HEK293 (cell line): ENCODE data around the gene ZCCHC3.

ENCODE experiments used
- BCL11A ChIP-seq: fragments of 450-650 bp; formaldehyde crosslinking; IDR thresholded peaks from 2 replicates; pipeline ENCODE4 v1.5.1; 2016; ENCODE audit warnings: low read depth, missing biosample characterization, missing genetic modification characterization
- KLF1 ChIP-seq: fragments of 450-650 bp; formaldehyde crosslinking; IDR thresholded peaks from 2 replicates; pipeline ENCODE4 v1.5.1; 2016; ENCODE audit warnings: missing biosample characterization, missing genetic modification characterization
- KLF17 ChIP-seq: fragments of 450-650 bp; formaldehyde crosslinking; IDR thresholded peaks from 2 replicates; pipeline ENCODE4 v1.5.1; 2016; ENCODE audit warnings: missing biosample characterization, missing genetic modification characterization
- KLF9 ChIP-seq: fragments of 450-650 bp; formaldehyde crosslinking; IDR thresholded peaks from 2 replicates; pipeline ENCODE4 v1.5.1; 2016; ENCODE audit warnings: missing biosample characterization, missing genetic modification characterization, low read depth
- WT1 ChIP-seq: fragments of 450-650 bp; formaldehyde crosslinking; IDR thresholded peaks from 2 replicates; pipeline ENCODE4 v1.5.1; 2016; ENCODE audit warnings: missing biosample characterization, missing genetic modification characterization
- ZBTB17 ChIP-seq: fragments of 450-650 bp; formaldehyde crosslinking; IDR thresholded peaks from 2 replicates; pipeline ENCODE4 v1.5.1; 2016; ENCODE audit warnings: missing biosample characterization, missing genetic modification characterization
- ZEB2 ChIP-seq: fragments of 450-650 bp; formaldehyde crosslinking; IDR thresholded peaks from 2 replicates; pipeline ENCODE4 v1.5.1; 2016; ENCODE audit warnings: missing biosample characterization, missing genetic modification characterization
- ZFHX2 ChIP-seq: fragments of 450-650 bp; formaldehyde crosslinking; conservative IDR thresholded peaks from 2 replicates; pipeline ENCODE4 v1.5.1; 2016; ENCODE audit warnings: missing biosample characterization, missing genetic modification characterization
- ZFP41 ChIP-seq: fragments of 450-650 bp; formaldehyde crosslinking; IDR thresholded peaks from 2 replicates; pipeline ENCODE4 v1.5.1; 2016; ENCODE audit warnings: missing biosample characterization, missing genetic modification characterization, borderline replicate concordance
- ZNF112 ChIP-seq: fragments of 450-650 bp; formaldehyde crosslinking; IDR thresholded peaks from 2 replicates; pipeline ENCODE4 v1.5.0; 2017; ENCODE audit warnings: missing biosample characterization, missing genetic modification characterization
- ZNF148 ChIP-seq: fragments of 450-650 bp; formaldehyde crosslinking; IDR thresholded peaks from 2 replicates; pipeline ENCODE4 v1.5.0; 2017; ENCODE audit warnings: missing biosample characterization, missing genetic modification characterization, borderline replicate concordance
- ZNF175 ChIP-seq: fragments of 450-650 bp; formaldehyde crosslinking; IDR thresholded peaks from 2 replicates; pipeline ENCODE4 v1.5.1; 2016; ENCODE audit warnings: missing biosample characterization, missing genetic modification characterization
- ZNF324 ChIP-seq: fragments of 450-650 bp; formaldehyde crosslinking; IDR thresholded peaks from 2 replicates; pipeline ENCODE4 v1.5.1; 2016; ENCODE audit warnings: missing biosample characterization, missing genetic modification characterization
- ZNF366 ChIP-seq: fragments of 450-650 bp; formaldehyde crosslinking; conservative IDR thresholded peaks from 2 replicates; pipeline ENCODE4 v1.5.1; 2016; ENCODE audit warnings: missing biosample characterization, missing genetic modification characterization
- ZNF473 ChIP-seq: fragments of 450-650 bp; formaldehyde crosslinking; IDR thresholded peaks from 2 replicates; pipeline ENCODE4 v1.5.1; 2017; ENCODE audit warnings: missing biosample characterization, missing genetic modification characterization
- ZNF501 ChIP-seq: fragments of 450-650 bp; formaldehyde crosslinking; IDR thresholded peaks from 2 replicates; pipeline ENCODE4 v1.5.1; 2016; ENCODE audit warnings: missing biosample characterization, missing genetic modification characterization
- ZNF514 ChIP-seq: fragments of 450-650 bp; formaldehyde crosslinking; IDR thresholded peaks from 2 replicates; pipeline ENCODE4 v1.5.1; 2016; ENCODE audit warnings: missing biosample characterization, missing genetic modification characterization
- ZNF555 ChIP-seq: fragments of 450-650 bp; formaldehyde crosslinking; conservative IDR thresholded peaks from 2 replicates; pipeline ENCODE4 v1.5.1; 2017; ENCODE audit warnings: missing biosample characterization, mild to moderate bottlenecking, missing genetic modification characterization, inconsistent platforms
- ZNF571 ChIP-seq: fragments of 450-650 bp; formaldehyde crosslinking; IDR thresholded peaks from 2 replicates; pipeline ENCODE4 v1.5.0; 2017; ENCODE audit warnings: missing biosample characterization, missing genetic modification characterization
- ZNF707 ChIP-seq: fragments of 450-650 bp; formaldehyde crosslinking; IDR thresholded peaks from 2 replicates; pipeline ENCODE4 v1.5.1; 2016; ENCODE audit warnings: missing biosample characterization, missing genetic modification characterization
- ZNF777 ChIP-seq: fragments of 450-650 bp; formaldehyde crosslinking; IDR thresholded peaks from 2 replicates; pipeline ENCODE4 v1.5.1; 2017; ENCODE audit warnings: missing biosample characterization, missing genetic modification characterization, borderline replicate concordance
- TF ChIP-seq, protein P1 (sequence below): fragments of 450-650 bp; formaldehyde crosslinking; IDR thresholded peaks from 2 replicates; pipeline ENCODE4 v1.5.1; 2016; ENCODE audit warnings: missing biosample characterization, missing genetic modification characterization
- TF ChIP-seq, protein P2 (sequence below): fragments of 450-650 bp; formaldehyde crosslinking; IDR thresholded peaks from 2 replicates; pipeline ENCODE4 v1.5.1; 2017; ENCODE audit warnings: missing biosample characterization, missing genetic modification characterization
- TF ChIP-seq, protein P3 (sequence below): fragments of 450-650 bp; formaldehyde crosslinking; optimal IDR thresholded peaks from 2 replicates; pipeline ENCODE3; 2016; ENCODE audit warnings: missing biosample characterization, mild to moderate bottlenecking, missing genetic modification characterization
- TF ChIP-seq, protein P4 (sequence below): fragments of 450-650 bp; IDR thresholded peaks from 2 replicates; pipeline ENCODE4 v1.5.1; 2018; ENCODE audit warnings: missing biosample characterization, missing genetic modification characterization
- TF ChIP-seq, protein P5 (sequence below): fragments of 450-650 bp; formaldehyde crosslinking; IDR thresholded peaks from 2 replicates; pipeline ENCODE4 v1.5.1; 2016; ENCODE audit warnings: missing biosample characterization, missing genetic modification characterization
- TF ChIP-seq, protein P6 (sequence below): fragments of 450-650 bp; formaldehyde crosslinking; IDR thresholded peaks from 2 replicates; pipeline ENCODE4 v1.5.1; 2017; ENCODE audit warnings: missing biosample characterization, missing genetic modification characterization

Gene ZCCHC3

GRCh38 chr20:325889-326644, 28.7 kb downstream of the ZCCHC3 start (continued):
- TF ChIP-seq, protein P1, sequence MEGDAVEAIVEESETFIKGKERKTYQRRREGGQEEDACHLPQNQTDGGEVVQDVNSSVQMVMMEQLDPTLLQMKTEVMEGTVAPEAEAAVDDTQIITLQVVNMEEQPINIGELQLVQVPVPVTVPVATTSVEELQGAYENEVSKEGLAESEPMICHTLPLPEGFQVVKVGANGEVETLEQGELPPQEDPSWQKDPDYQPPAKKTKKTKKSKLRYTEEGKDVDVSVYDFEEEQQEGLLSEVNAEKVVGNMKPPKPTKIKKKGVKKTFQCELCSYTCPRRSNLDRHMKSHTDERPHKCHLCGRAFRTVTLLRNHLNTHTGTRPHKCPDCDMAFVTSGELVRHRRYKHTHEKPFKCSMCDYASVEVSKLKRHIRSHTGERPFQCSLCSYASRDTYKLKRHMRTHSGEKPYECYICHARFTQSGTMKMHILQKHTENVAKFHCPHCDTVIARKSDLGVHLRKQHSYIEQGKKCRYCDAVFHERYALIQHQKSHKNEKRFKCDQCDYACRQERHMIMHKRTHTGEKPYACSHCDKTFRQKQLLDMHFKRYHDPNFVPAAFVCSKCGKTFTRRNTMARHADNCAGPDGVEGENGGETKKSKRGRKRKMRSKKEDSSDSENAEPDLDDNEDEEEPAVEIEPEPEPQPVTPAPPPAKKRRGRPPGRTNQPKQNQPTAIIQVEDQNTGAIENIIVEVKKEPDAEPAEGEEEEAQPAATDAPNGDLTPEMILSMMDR = peak; percentile 35; the same call in 1 of the 2 replicates
- no peak; the same call in none of the 2 replicates for TF ChIP-seq ZEB2 (tag by site-specific recombination)
- TF ChIP-seq ZNF571 (tag by site-specific recombination) = no peak
- TF ChIP-seq ZNF514 = no peak
- no peak for TF ChIP-seq KLF1
- TF ChIP-seq, protein P2, sequence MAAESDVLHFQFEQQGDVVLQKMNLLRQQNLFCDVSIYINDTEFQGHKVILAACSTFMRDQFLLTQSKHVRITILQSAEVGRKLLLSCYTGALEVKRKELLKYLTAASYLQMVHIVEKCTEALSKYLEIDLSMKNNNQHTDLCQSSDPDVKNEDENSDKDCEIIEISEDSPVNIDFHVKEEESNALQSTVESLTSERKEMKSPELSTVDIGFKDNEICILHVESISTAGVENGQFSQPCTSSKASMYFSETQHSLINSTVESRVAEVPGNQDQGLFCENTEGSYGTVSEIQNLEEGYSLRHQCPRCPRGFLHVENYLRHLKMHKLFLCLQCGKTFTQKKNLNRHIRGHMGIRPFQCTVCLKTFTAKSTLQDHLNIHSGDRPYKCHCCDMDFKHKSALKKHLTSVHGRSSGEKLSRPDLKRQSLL (tag by site-specific recombination) = 0 out of 2 replicates have a peak, but pooled peaks have one; percentile 21
- TF ChIP-seq, protein P3, sequence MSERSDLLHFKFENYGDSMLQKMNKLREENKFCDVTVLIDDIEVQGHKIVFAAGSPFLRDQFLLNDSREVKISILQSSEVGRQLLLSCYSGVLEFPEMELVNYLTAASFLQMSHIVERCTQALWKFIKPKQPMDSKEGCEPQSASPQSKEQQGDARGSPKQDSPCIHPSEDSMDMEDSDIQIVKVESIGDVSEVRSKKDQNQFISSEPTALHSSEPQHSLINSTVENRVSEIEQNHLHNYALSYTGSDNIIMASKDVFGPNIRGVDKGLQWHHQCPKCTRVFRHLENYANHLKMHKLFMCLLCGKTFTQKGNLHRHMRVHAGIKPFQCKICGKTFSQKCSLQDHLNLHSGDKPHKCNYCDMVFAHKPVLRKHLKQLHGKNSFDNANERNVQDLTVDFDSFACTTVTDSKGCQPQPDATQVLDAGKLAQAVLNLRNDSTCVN (tag by site-specific recombination) = peak; percentile 71
- TF ChIP-seq ZNF366 (tag by site-specific recombination) = no peak
- TF ChIP-seq, protein P4, sequence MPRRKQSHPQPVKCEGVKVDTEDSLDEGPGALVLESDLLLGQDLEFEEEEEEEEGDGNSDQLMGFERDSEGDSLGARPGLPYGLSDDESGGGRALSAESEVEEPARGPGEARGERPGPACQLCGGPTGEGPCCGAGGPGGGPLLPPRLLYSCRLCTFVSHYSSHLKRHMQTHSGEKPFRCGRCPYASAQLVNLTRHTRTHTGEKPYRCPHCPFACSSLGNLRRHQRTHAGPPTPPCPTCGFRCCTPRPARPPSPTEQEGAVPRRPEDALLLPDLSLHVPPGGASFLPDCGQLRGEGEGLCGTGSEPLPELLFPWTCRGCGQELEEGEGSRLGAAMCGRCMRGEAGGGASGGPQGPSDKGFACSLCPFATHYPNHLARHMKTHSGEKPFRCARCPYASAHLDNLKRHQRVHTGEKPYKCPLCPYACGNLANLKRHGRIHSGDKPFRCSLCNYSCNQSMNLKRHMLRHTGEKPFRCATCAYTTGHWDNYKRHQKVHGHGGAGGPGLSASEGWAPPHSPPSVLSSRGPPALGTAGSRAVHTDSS (tag by site-specific recombination) = peak; percentile 95
- no peak for TF ChIP-seq BCL11A (tag by site-specific recombination)
- no peak for TF ChIP-seq ZFP41 (tag by site-specific recombination)
- no peak for TF ChIP-seq ZBTB17 (tag by site-specific recombination)
- peak; percentile 64 for TF ChIP-seq KLF9 (tag by site-specific recombination)
- no peak for TF ChIP-seq ZNF175
- TF ChIP-seq WT1 (tag by site-specific recombination) = no peak
- no peak for TF ChIP-seq ZNF501 (tag by site-specific recombination)
- TF ChIP-seq ZNF777 (tag by site-specific recombination) = no peak
- TF ChIP-seq ZNF555 = no peak
- no peak for TF ChIP-seq ZNF112 (tag by site-specific recombination)
- TF ChIP-seq ZNF473 (tag by site-specific recombination) = no peak
- TF ChIP-seq ZNF324 (tag by site-specific recombination) = no peak
- TF ChIP-seq, protein P5, sequence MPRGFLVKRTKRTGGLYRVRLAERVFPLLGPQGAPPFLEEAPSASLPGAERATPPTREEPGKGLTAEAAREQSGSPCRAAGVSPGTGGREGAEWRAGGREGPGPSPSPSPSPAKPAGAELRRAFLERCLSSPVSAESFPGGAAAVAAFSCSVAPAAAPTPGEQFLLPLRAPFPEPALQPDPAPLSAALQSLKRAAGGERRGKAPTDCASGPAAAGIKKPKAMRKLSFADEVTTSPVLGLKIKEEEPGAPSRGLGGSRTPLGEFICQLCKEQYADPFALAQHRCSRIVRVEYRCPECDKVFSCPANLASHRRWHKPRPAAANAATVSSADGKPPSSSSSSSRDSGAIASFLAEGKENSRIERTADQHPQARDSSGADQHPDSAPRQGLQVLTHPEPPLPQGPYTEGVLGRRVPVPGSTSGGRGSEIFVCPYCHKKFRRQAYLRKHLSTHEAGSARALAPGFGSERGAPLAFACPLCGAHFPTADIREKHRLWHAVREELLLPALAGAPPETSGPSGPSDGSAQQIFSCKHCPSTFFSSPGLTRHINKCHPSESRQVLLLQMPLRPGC (tag by site-specific recombination) = no peak
- TF ChIP-seq, protein P6, sequence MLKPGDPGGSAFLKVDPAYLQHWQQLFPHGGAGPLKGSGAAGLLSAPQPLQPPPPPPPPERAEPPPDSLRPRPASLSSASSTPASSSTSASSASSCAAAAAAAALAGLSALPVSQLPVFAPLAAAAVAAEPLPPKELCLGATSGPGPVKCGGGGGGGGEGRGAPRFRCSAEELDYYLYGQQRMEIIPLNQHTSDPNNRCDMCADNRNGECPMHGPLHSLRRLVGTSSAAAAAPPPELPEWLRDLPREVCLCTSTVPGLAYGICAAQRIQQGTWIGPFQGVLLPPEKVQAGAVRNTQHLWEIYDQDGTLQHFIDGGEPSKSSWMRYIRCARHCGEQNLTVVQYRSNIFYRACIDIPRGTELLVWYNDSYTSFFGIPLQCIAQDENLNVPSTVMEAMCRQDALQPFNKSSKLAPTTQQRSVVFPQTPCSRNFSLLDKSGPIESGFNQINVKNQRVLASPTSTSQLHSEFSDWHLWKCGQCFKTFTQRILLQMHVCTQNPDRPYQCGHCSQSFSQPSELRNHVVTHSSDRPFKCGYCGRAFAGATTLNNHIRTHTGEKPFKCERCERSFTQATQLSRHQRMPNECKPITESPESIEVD = no peak
- no peak for TF ChIP-seq KLF17 (tag by site-specific recombination)
- no peak for TF ChIP-seq ZNF707 (tag by site-specific recombination)
- TF ChIP-seq ZNF148 (tag by site-specific recombination) = no peak
- 0 out of 2 replicates have a peak, but pooled peaks have one; percentile 23 for TF ChIP-seq ZFHX2 (tag by site-specific recombination)
